ENCODE results near the gene GPR65. TPM values are rescaled to one million over a fixed set of nuclear protein-coding genes. Genes with fewer than 3 reads are reported as not detected.

GPR65 gene
- total RNA-seq, 1 donor, result 0.09 TPM

Small RNAs within 50 kb of the gene (small RNA-seq; reads per million reads assigned to genes)
- gene RNU6-835P, result not detected

Other genes with a start within 250 kb of the GPR65 start
- gene GALC, start 12.0 kb upstream of the GPR65 start, total RNA-seq (ENCODE audit: low replicate concordance), result 18.4 and 19.2 TPM in 2 replicates